ENCODE measurements around the gene GOLIM4. TPM values are rescaled to one million over a fixed set of nuclear protein-coding genes. Genes with fewer than 3 reads are reported as not detected.

Gene GOLIM4
- total and polyA plus RNA-seq, 12 donors, result 6.5 to 25.2 (median 17.0) TPM

DNA sequence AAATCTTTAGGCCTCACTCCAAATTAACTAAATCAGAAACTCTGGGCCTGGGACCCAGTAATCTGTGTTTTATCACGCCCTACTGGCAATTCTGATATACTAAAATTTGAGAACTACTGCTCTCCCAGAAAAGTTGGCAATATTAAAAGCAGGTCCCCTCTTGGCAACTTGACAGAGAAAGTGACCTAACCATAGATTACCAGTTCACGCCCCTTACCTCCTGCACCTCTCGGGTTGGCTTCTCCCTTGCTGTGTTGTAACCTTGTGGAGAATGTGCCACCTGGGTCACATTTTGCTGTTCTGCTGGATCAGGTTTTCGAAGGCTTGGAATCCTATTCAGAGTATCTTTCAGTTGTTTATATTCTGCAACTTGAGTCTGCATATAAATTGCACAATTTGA lies 59.1 kb downstream of the GOLIM4 start:
- TF ChIP-seq, protein P1, sequence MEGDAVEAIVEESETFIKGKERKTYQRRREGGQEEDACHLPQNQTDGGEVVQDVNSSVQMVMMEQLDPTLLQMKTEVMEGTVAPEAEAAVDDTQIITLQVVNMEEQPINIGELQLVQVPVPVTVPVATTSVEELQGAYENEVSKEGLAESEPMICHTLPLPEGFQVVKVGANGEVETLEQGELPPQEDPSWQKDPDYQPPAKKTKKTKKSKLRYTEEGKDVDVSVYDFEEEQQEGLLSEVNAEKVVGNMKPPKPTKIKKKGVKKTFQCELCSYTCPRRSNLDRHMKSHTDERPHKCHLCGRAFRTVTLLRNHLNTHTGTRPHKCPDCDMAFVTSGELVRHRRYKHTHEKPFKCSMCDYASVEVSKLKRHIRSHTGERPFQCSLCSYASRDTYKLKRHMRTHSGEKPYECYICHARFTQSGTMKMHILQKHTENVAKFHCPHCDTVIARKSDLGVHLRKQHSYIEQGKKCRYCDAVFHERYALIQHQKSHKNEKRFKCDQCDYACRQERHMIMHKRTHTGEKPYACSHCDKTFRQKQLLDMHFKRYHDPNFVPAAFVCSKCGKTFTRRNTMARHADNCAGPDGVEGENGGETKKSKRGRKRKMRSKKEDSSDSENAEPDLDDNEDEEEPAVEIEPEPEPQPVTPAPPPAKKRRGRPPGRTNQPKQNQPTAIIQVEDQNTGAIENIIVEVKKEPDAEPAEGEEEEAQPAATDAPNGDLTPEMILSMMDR (IDR thresholded peaks at IDR 0.05), result no peak
- no peak for TF ChIP-seq POLR2A (IDR thresholded peaks at IDR 0.05)
- Histone ChIP-seq H3K4me3 (no peak overlapping the region), H3K27ac (no peak overlapping the region), H3K27me3 (no peaks in the 10 kb centered on the region), H3K4me1 (replicated peaks in 1 of 2) (no peaks in the 10 kb centered on the region), H3K36me3 (replicated peaks in 1 of 2) (peaks cover 0 to 12% of the 10 kb centered on the region in 2 donors), H3K9me3 (replicated peaks in 1 of 3) (no peaks in the 10 kb centered on the region)
- 93 to 97% (median 95%) methylated on average over 4 of the region's 4 CpGs for WGBS, 4 donors
- intact Hi-C loops (cut with DNase I), result no loop called here
- no peak for DNase-seq

DNA sequence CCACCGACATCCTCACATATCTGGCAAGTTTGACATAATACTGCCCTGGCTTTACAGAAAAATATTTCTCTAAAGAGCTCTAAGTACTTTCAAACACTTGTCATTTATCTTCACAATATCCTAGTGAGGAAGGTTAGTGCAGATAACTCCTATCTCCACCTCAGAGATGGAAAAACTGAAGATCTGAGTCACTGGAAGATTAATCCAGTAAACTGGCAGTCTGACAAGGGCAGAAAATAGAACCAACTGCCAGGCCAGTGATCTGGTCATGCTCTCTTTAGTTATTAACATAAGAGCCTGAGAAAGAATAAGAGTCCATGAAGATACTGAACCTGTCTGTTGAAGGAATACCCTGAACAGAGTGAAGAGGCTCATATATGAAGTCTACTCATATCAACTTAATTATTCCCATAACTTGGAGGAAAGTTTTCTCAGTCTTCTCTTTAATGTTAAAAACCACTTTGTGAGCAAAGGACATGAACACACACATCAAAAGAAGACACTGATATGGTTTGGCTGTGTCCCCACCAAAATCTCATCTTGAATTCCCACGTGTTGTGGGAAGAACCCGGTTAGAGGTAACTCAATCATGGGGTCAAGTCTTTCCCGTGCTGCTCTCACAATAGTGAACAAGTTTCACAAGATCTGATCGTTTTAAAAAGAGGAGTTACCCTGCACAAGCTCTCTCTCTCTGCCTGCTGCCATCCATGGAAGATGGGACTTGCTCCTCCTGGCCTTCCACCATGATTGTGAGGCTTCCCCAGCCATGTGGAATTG lies 61.4 kb downstream of the GOLIM4 start:
- H3K4me3 ChIP-seq, result no peak overlapping the region
- H3K27ac ChIP-seq, result peak overlapping the region in 1 of 5 donors; percentile 29
- no peak for TF ChIP-seq POLR2A (IDR thresholded peaks at IDR 0.05)
- TF ChIP-seq, protein P1 (IDR thresholded peaks at IDR 0.05), result no peak
- H3K9me3 ChIP-seq (replicated peaks in 1 of 3), result no peaks in the 10 kb centered on the region
- no peaks in the 10 kb centered on the region for H3K4me1 ChIP-seq (replicated peaks in 1 of 2)
- intact Hi-C loops (cut with DNase I), result no loop called here
- H3K36me3 ChIP-seq (replicated peaks in 1 of 2), result peaks cover 0 to 12% of the 10 kb centered on the region in 2 donors
- H3K27me3 ChIP-seq, result no peaks in the 10 kb centered on the region
- peak; percentile 42 to 75 (median 62) for DNase-seq
- 70 to 74% (median 71%) methylated on average over 5 of the region's 5 CpGs for WGBS, 4 donors

DNA sequence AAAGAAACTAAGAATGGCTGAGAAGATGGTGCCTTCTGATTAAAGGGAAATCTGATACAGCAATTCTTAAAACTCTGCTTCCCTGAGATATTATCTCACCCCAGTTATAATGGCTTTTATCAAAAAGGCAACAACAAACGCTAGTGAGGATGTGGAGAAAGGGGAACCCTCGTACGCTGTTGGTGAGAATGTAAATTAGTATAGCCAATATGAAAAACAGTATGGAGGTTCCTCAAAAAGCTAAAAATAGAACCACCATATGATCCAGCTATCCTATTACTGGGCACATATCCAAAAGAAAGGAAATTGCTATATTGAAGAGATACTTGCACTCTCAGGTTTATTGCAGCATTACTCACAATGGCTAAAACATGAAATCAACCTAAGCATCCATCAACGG lies 65.1 kb downstream of the GOLIM4 start:
- Histone ChIP-seq H3K27ac (no peak overlapping the region), H3K27me3 (no peaks in the 10 kb centered on the region), H3K9me3 (replicated peaks in 1 of 3) (no peaks in the 10 kb centered on the region), H3K36me3 (replicated peaks in 1 of 2) (no peaks in the 10 kb centered on the region), H3K4me3 (no peak overlapping the region), H3K4me1 (replicated peaks in 1 of 2) (no peaks in the 10 kb centered on the region)
- no peak for DNase-seq
- TF ChIP-seq POLR2A (IDR thresholded peaks at IDR 0.05), result no peak
- TF ChIP-seq, protein P1 (IDR thresholded peaks at IDR 0.05), result no peak
- 77 to 89% (median 84%) methylated on average over 4 of the region's 4 CpGs for WGBS, 4 donors
- intact Hi-C loops (cut with DNase I), result no loop called here

DNA sequence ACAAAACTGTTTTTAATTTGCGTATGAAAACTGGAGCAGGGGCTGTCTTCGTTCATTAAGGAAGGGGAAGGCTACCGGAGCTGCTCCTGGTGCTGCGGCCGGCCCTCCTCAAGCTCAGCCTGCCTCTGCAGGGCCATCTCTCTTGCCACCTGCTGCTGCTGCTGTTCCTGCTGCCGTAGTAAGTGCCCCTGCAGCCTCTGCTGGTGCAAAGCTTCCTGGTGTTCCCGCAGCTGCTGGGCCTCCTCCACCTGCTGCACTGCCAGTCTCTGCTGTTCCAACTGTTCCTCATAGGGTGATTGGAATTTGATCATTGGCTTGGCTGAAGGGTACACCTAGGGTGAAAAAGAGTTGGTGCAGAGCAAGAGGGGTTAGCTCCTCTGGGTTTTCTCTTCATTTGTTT lies 66.0 kb downstream of the GOLIM4 start:
- TF ChIP-seq, protein P1 (IDR thresholded peaks at IDR 0.05), result no peak
- TF ChIP-seq POLR2A (IDR thresholded peaks at IDR 0.05), result no peak
- Histone ChIP-seq H3K27me3 (no peaks in the 10 kb centered on the region), H3K4me1 (replicated peaks in 1 of 2) (no peaks in the 10 kb centered on the region), H3K4me3 (no peak overlapping the region), H3K27ac (no peak overlapping the region), H3K9me3 (replicated peaks in 1 of 3) (no peaks in the 10 kb centered on the region), H3K36me3 (replicated peaks in 1 of 2) (no peaks in the 10 kb centered on the region)
- intact Hi-C loops (cut with DNase I), result no loop called here
- DNase-seq, result no peak
- WGBS, 4 donors, result 91 to 96% (median 95%) methylated on average over 5 to 7 of the region's 7 CpGs
